ENCODE data around the gene LONRF2.

The LONRF2 gene

DNA sequence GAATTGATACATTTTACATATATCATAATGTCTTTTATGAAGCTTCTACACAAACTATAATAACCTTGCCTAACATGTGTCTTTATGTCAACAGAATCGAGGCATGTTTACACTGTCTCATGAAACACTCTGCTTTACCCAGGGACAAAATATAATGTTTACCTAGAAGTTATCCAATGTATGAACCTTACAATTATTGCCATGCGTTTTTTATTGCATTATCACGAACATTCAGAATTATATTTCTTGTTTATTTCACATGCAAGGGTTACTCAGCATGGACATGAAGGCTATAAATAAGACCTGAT lies 19.8 kb downstream of the LONRF2 start:
- Histone ChIP-seq H3K27ac (ENCODE audit: insufficient read depth, low read length, poor library complexity, severe bottlenecking) (no peak overlapping the region), H3K4me3 (ENCODE audit: insufficient read depth, low read depth, low read length, poor library complexity, severe bottlenecking) (no peak overlapping the region), H3K4me1 (ENCODE audit: control insufficient read depth, insufficient read depth, low read length, poor library complexity, severe bottlenecking) (no peaks in the 10 kb centered on the region), H3K36me3 (ENCODE audit: control insufficient read depth, insufficient read depth, low read length) (no peaks in the 10 kb centered on the region), H3K27me3 (replicated peaks; ENCODE audit: control insufficient read depth, insufficient read depth, low read length, poor library complexity, severe bottlenecking) (no peaks in the 10 kb centered on the region), H3K9me3 (ENCODE audit: control insufficient read depth, low read length) (no peaks in the 10 kb centered on the region)
- no peak for DNase-seq

DNA sequence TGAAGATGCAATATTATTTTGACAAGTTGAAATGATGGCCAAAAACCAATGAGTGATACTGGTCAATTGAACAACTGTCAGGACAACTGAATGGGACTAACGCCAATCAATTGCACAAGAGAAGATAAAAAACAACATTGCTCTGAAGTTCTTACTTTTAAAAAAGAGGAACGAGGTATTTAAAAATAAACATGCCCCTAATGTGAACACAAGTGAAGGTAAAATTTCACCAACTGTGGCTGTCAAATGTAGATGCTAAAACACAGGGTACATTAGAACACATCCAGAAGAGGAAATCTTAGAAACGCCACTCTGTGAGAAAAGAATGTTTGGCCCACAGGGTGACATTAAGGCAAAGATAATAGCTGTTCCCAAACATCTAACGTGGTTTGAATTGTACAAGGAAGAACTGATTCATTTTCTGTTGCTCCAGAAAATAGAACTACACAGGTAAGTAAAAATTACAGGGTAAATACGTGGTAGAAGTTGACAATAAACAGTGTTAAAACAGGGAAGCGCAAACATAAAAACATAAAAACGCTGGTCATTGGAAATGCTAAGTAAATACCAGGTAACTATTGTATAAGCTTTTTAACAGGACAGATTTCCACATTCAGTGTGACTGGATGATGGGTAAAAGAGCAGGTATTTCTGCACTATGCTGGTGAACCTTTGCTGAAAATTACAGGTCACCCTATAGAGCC lies 20.3 kb downstream of the LONRF2 start:
- H3K9me3 ChIP-seq (ENCODE audit: control insufficient read depth, low read length) = no peaks in the 10 kb centered on the region
- H3K36me3 ChIP-seq (ENCODE audit: control insufficient read depth, insufficient read depth, low read length) = no peaks in the 10 kb centered on the region
- no peak overlapping the region for H3K27ac ChIP-seq (ENCODE audit: insufficient read depth, low read length, poor library complexity, severe bottlenecking)
- no peak for DNase-seq
- H3K4me3 ChIP-seq (ENCODE audit: insufficient read depth, low read depth, low read length, poor library complexity, severe bottlenecking) = no peak overlapping the region
- no peaks in the 10 kb centered on the region for H3K4me1 ChIP-seq (ENCODE audit: control insufficient read depth, insufficient read depth, low read length, poor library complexity, severe bottlenecking)
- H3K27me3 ChIP-seq (replicated peaks; ENCODE audit: control insufficient read depth, insufficient read depth, low read length, poor library complexity, severe bottlenecking) = no peaks in the 10 kb centered on the region

DNA sequence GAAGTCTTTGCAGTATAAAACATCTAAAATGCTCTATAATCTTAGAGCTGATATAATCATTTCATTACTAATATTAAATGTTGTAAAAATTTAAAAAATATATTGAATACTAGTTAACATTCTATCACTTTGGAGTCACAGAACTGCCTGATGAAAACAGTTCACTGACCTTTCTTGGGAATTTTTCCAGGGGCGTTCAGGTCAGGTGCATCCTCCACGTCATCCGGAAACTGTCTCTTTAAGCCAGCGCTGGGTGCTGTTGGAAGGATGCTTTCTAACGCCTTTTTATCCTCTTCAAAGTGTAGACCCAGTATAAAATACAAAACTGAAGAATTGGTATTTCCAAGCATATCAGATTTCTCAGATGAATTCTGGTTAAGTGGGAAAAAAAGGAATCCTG lies 22.8 kb downstream of the LONRF2 start:
- Histone ChIP-seq H3K4me1 (ENCODE audit: control insufficient read depth, insufficient read depth, low read length, poor library complexity, severe bottlenecking) (no peaks in the 10 kb centered on the region), H3K9me3 (ENCODE audit: control insufficient read depth, low read length) (no peaks in the 10 kb centered on the region), H3K36me3 (ENCODE audit: control insufficient read depth, insufficient read depth, low read length) (no peaks in the 10 kb centered on the region), H3K27me3 (replicated peaks; ENCODE audit: control insufficient read depth, insufficient read depth, low read length, poor library complexity, severe bottlenecking) (no peaks in the 10 kb centered on the region), H3K27ac (ENCODE audit: insufficient read depth, low read length, poor library complexity, severe bottlenecking) (no peak overlapping the region), H3K4me3 (ENCODE audit: insufficient read depth, low read depth, low read length, poor library complexity, severe bottlenecking) (no peak overlapping the region)
- DNase-seq = no peak

DNA sequence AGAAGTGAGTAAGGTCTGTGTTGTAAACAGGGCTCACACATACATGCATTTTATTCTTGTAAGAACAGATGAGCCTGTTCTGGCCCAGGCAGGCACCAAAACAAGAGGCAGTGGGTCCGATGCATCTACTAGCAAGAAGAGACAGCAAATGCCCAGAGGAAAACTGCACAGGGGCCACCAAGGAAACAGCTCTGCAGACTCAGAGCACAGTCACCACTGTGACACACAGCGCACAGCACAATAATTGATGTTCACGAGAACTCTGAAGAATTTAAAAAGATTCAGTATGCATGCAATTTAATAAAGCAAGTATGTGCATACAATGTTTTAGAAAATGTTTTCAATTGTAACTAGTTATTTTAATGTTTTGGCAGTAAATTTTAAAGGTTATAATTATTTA lies 24.8 kb downstream of the LONRF2 start:
- Histone ChIP-seq H3K27ac (ENCODE audit: insufficient read depth, low read length, poor library complexity, severe bottlenecking) (no peak overlapping the region), H3K4me1 (ENCODE audit: control insufficient read depth, insufficient read depth, low read length, poor library complexity, severe bottlenecking) (no peaks in the 10 kb centered on the region), H3K36me3 (ENCODE audit: control insufficient read depth, insufficient read depth, low read length) (no peaks in the 10 kb centered on the region), H3K27me3 (replicated peaks; ENCODE audit: control insufficient read depth, insufficient read depth, low read length, poor library complexity, severe bottlenecking) (no peaks in the 10 kb centered on the region), H3K9me3 (ENCODE audit: control insufficient read depth, low read length) (no peaks in the 10 kb centered on the region), H3K4me3 (ENCODE audit: insufficient read depth, low read depth, low read length, poor library complexity, severe bottlenecking) (no peak overlapping the region)
- no peak for DNase-seq

DNA sequence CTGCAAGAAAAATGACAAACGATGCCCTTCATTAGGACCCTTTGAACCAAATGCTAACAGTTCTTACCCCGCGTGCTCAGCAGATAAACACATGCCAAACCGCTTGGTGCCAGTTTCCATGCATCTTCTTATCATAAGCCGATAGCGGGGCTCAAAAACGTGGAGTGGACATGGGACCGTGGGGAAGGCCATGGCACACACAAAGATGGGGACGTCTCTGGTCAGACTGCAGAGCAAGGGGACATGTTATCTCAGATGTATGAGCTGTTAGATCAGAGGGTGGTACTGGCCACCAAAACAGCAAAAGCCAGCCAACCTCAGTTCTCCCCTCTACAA lies 28.2 kb downstream of the LONRF2 start:
- H3K9me3 ChIP-seq (ENCODE audit: control insufficient read depth, low read length) = no peaks in the 10 kb centered on the region
- H3K4me3 ChIP-seq (ENCODE audit: insufficient read depth, low read depth, low read length, poor library complexity, severe bottlenecking) = no peak overlapping the region
- no peaks in the 10 kb centered on the region for H3K4me1 ChIP-seq (ENCODE audit: control insufficient read depth, insufficient read depth, low read length, poor library complexity, severe bottlenecking)
- no peak overlapping the region for H3K27ac ChIP-seq (ENCODE audit: insufficient read depth, low read length, poor library complexity, severe bottlenecking)
- H3K36me3 ChIP-seq (ENCODE audit: control insufficient read depth, insufficient read depth, low read length) = no peaks in the 10 kb centered on the region
- no peaks in the 10 kb centered on the region for H3K27me3 ChIP-seq (replicated peaks; ENCODE audit: control insufficient read depth, insufficient read depth, low read length, poor library complexity, severe bottlenecking)
- no peak for DNase-seq

DNA sequence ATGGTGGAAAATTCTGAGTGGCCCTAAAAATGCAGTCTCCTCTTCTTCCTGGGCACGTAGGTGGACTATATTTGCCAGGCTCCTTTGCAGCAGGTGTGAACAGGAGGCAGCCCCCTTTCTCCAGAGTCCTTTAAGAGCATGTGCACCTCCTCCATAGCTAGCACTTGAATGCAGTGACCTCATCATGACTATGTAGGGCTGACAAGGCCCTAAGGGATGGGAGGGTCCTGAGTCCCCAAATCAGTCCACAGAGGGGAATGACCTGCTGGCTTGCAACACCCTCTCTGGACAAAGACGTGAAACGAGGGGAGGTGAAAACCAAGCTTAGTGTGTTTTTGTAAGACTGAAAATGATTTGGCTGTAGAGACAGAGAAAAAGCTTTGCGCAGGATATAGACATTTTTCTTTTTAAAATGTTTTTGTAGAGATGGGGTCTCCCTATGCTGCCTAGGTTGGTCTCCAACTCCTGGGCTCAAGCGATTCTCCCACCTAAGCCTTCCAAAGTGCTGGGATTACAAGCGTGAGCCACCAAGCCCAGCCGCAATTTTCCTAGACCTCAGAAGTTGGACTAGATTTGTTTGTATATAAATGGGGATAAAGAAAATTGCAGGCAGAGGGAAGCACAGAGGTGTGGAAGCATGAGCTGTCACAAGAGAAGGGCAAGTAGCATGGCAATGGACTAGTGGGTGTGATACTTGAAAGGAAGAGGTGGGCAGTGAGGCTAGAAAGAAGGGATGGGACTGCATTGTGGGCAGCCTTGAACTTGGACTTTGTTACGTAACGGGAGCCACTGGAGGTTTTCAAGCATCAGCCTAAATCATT lies 28.8 kb downstream of the LONRF2 start:
- no peak overlapping the region for H3K4me3 ChIP-seq (ENCODE audit: insufficient read depth, low read depth, low read length, poor library complexity, severe bottlenecking)
- no peaks in the 10 kb centered on the region for H3K36me3 ChIP-seq (ENCODE audit: control insufficient read depth, insufficient read depth, low read length)
- DNase-seq = no peak
- H3K27ac ChIP-seq (ENCODE audit: insufficient read depth, low read length, poor library complexity, severe bottlenecking) = no peak overlapping the region
- no peaks in the 10 kb centered on the region for H3K4me1 ChIP-seq (ENCODE audit: control insufficient read depth, insufficient read depth, low read length, poor library complexity, severe bottlenecking)
- H3K27me3 ChIP-seq (replicated peaks; ENCODE audit: control insufficient read depth, insufficient read depth, low read length, poor library complexity, severe bottlenecking) = no peaks in the 10 kb centered on the region
- H3K9me3 ChIP-seq (ENCODE audit: control insufficient read depth, low read length) = no peaks in the 10 kb centered on the region

DNA sequence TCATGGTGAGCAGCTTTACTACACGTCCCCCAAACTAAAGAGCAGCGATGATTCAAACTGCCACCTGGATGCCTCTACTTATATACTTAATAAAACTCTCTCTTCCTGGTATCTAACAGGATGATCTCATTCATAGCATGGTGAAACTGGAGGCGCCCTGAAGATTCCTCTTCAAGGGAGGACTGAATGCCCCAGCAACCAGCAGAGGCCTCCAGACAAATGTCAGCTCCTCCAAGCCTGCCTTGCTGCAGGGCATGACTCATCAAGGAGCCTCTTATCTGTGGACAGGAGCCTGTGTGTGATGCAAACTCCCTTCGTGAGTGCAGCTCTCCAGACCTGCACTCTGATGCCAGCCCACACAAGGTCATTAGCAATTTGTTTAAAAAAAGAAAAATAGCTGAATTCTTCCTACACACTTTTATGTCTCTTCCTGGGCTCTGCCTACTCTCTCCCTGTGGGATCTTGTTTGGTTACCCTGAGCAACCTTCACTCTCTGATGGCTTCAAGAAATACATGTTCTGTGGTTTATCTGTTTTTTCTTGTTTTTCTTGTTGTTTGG lies 30.2 kb downstream of the LONRF2 start:
- H3K27ac ChIP-seq (ENCODE audit: insufficient read depth, low read length, poor library complexity, severe bottlenecking) = peak overlapping the region; percentile 21
- no peaks in the 10 kb centered on the region for H3K27me3 ChIP-seq (replicated peaks; ENCODE audit: control insufficient read depth, insufficient read depth, low read length, poor library complexity, severe bottlenecking)
- DNase-seq = peak; percentile 11 to 36 (median 23)
- no peaks in the 10 kb centered on the region for H3K36me3 ChIP-seq (ENCODE audit: control insufficient read depth, insufficient read depth, low read length)
- no peak overlapping the region for H3K4me3 ChIP-seq (ENCODE audit: insufficient read depth, low read depth, low read length, poor library complexity, severe bottlenecking)
- no peaks in the 10 kb centered on the region for H3K9me3 ChIP-seq (ENCODE audit: control insufficient read depth, low read length)
- no peaks in the 10 kb centered on the region for H3K4me1 ChIP-seq (ENCODE audit: control insufficient read depth, insufficient read depth, low read length, poor library complexity, severe bottlenecking)

DNA sequence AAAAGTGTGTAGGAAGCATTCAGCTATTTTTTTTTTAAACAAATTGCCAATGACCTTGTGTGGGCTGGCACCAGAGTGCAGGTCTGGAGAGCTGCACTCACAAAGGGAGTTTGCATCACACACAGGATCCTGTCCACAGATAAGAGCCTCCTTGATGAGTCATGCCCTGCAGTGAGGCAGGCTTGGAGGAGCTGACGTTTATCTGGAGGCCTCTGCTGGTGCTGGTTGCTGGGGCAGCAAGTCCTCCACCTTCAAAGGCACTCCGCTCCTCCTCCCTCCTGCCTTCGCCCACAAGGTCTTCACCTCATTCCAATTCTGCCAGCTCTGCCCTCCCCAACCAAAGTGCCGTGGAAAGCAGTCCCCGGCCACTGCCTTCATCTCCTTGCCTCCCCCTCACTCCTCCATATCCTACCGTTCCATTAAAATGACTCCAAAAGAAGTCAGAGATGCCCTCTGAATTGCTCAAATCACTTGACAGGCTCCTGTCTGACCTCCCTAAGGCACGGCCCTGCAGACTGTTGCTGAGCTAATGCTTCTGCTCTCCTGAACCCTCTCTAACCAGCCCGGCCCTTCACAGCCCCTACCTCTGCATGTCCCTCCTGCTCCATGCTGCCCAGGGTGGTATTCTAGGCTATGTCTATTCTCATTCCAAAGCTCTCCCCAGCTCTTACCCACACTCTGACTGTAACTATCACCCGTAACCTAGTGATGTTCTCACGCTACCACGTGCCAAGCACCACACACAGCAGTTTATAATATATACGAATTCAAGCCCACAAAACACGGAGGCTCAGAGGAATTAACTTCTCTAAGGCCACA lies 30.9 kb downstream of the LONRF2 start:
- H3K27ac ChIP-seq (ENCODE audit: insufficient read depth, low read length, poor library complexity, severe bottlenecking) = peak overlapping the region; percentile 21
- H3K27me3 ChIP-seq (replicated peaks; ENCODE audit: control insufficient read depth, insufficient read depth, low read length, poor library complexity, severe bottlenecking) = no peaks in the 10 kb centered on the region
- H3K4me1 ChIP-seq (ENCODE audit: control insufficient read depth, insufficient read depth, low read length, poor library complexity, severe bottlenecking) = no peaks in the 10 kb centered on the region
- H3K36me3 ChIP-seq (ENCODE audit: control insufficient read depth, insufficient read depth, low read length) = no peaks in the 10 kb centered on the region
- H3K4me3 ChIP-seq (ENCODE audit: insufficient read depth, low read depth, low read length, poor library complexity, severe bottlenecking) = no peak overlapping the region
- H3K9me3 ChIP-seq (ENCODE audit: control insufficient read depth, low read length) = no peaks in the 10 kb centered on the region
- DNase-seq = peak; percentile 21 to 50 (median 49)

DNA sequence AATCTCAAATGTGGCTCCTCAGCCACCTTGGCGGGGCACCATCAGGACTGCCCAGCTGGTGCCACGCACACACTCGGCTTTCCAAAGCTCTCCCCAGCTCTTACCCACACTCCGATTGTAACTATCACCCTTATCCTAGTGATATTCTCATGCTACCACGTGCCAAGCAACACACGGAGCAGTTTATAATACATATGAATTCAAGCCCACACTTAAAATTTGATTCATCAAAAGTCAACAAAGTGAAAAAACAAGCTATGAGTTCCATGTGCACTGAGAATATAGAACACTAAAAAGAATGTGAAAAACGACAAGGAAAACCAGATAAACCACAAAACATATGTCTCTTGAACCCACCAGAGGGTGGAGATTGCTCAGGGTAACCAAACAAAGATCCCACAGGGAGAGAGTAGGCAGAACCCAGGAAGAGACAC lies 31.6 kb downstream of the LONRF2 start:
- H3K9me3 ChIP-seq (ENCODE audit: control insufficient read depth, low read length) = no peaks in the 10 kb centered on the region
- no peaks in the 10 kb centered on the region for H3K4me1 ChIP-seq (ENCODE audit: control insufficient read depth, insufficient read depth, low read length, poor library complexity, severe bottlenecking)
- DNase-seq = no peak
- H3K27ac ChIP-seq (ENCODE audit: insufficient read depth, low read length, poor library complexity, severe bottlenecking) = no peak overlapping the region
- no peak overlapping the region for H3K4me3 ChIP-seq (ENCODE audit: insufficient read depth, low read depth, low read length, poor library complexity, severe bottlenecking)
- no peaks in the 10 kb centered on the region for H3K27me3 ChIP-seq (replicated peaks; ENCODE audit: control insufficient read depth, insufficient read depth, low read length, poor library complexity, severe bottlenecking)
- H3K36me3 ChIP-seq (ENCODE audit: control insufficient read depth, insufficient read depth, low read length) = no peaks in the 10 kb centered on the region

DNA sequence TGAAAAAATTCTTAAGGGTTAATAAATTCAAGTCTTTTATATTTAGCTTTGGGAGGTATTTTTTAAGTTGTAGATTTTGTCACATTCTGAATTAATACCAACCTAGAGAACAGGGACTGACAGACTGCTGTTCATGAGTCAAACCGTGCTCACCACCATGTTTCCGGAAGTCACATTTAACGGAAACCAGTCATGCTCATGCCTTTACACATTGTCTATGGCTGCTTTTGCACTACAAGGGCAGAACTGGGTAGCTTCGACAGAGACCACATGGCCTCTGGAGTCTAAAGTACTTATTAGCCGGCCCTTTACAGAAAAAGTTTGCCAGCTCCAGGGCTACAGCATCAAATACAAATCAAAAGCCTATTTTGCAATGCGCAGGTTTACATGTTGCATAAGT lies 33.3 kb downstream of the LONRF2 start:
- H3K27me3 ChIP-seq (replicated peaks; ENCODE audit: control insufficient read depth, insufficient read depth, low read length, poor library complexity, severe bottlenecking) = no peaks in the 10 kb centered on the region
- DNase-seq = no peak
- H3K36me3 ChIP-seq (ENCODE audit: control insufficient read depth, insufficient read depth, low read length) = no peaks in the 10 kb centered on the region
- H3K4me1 ChIP-seq (ENCODE audit: control insufficient read depth, insufficient read depth, low read length, poor library complexity, severe bottlenecking) = no peaks in the 10 kb centered on the region
- H3K9me3 ChIP-seq (ENCODE audit: control insufficient read depth, low read length) = no peaks in the 10 kb centered on the region
- H3K4me3 ChIP-seq (ENCODE audit: insufficient read depth, low read depth, low read length, poor library complexity, severe bottlenecking) = no peak overlapping the region
- no peak overlapping the region for H3K27ac ChIP-seq (ENCODE audit: insufficient read depth, low read length, poor library complexity, severe bottlenecking)
